ENCODE data around the gene ZIC4. TPM values are rescaled to one million over a fixed set of nuclear protein-coding genes. Genes with fewer than 3 reads are reported as not detected.

The ZIC4 gene
- total RNA-seq, result not detected in 2 replicates

DNA sequence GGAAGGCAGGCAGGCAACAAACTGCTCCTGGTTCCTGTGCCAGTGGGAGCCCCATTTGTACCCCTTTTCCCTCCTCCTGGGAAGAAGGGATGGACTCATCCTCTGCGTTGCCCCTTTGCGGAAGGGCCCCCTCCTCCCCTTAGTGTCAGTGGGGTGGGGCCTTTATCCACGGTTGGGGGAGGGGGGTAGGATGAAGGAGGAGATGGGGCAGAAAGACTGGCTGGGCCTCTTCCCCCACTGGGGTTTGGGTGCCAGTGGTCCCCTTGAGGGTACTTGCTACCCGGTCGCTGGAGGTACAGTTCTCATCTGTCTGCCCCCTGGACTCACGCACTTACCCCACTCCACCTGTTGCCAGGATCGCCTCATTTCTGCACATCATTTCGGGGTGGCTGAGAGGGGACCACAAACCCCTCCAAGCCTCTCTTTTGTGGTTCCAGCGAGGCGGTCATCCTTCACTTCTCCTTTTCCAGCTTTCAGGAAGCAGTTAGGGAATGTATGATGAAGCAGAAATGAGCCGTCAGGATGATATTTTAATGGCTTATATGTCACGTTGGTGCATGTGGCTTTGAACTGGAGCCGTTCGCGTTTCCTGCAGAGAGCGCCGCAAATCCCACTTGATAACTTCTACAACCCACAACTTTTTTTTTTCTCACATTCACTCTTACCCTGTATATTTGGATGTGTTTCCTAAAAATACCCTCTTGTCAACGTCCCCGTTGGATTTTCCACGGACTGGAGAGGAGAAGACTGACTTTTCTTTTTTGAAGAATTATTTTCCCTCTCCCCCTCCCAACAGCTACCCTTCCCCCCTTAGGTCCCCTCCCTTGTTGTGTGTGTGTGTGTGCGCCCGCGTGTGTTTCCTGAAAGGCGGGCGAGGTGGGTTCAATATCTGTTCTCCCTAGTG is at the start of gene ZIC4:
ZIC4 (minus strand) TSS at position 516 of the 904 bp plus-strand sequence. CDS start 3,746 bp downstream, outside the sequence.

DNA sequence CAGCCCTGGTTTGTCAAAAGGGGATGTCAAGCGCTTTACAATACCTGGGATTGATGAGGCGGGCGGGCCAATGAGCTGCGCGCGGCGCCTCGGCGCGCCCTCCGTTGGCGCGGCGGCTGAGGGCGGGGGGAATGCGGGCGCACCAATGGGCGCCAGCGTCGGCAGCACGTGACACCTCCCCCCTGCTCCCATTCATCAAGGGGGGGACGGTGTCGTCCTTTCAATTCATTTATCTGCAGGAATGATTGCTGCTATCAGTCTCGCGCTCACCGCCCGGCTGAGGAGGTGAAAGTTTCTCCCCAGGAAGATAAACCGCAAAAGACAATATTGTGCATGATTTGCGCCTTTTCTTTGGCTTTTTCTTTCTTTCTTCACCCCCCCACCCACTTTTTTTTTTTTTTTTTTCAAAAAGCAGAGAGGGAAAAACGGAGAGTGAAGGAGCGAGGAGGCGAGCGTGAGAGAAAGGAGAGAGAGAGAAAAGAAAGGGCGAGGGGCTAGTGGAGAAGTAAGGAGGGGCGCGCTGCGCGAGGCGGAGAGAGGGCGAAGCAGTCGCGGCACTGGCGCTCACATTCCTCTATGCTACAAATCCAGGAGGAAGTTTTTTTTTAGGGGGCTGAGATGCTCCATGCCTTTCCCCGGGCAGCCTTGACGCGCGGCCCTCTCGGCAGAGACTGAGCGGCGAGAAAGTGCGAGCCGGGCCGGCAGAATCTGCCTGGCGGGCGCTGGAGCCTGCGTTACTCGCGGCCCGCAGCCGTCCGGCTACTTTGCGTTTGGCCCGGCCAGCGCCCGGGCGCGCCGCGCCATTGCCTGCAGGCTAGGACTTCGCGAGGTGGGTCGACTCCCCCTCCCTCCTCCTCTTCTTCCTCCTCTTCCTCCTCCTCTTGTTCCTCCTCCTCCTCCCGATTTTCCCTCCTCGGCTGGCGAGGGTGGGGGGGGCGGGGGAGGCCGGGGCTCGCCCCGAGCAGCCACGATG is 3.1 kb upstream of the ZIC4 start, which contains the start of gene ZIC1:
ZIC1 (plus strand) TSS at position 223 of the 973 bp plus-strand sequence; CDS start at position 971, 748 bp downstream.

Other genes with a start within 250 kb of the ZIC4 start
- gene ZIC1, start 2.8 kb upstream of the ZIC4 start, total RNA-seq, result 0.43 TPM in 1 of 2 replicates, not detected in the other

All from pericardium fibroblast (primary cell).